SU-DHL-6 (cell line): ENCODE measurements around the gene NHSL2.

Experiments
- H2AFZ ChIP-seq: fragments of 200-600 bp; sonication (generic); 2 replicates; pipeline ENCODE4 v1.6.1; 2014; ENCODE audit warnings: low read depth, mild to moderate bottlenecking, moderate library complexity, mixed read lengths, antibody characterized with exemption, low read length; ENCODE audit not compliant: severe bottlenecking
- H3F3A ChIP-seq: fragments of 200-600 bp; shearing (Covaris generic); 2 replicates; pipeline ENCODE4 v1.6.0; 2016; ENCODE audit warnings: antibody characterized with exemption, mild to moderate bottlenecking; ENCODE audit not compliant: insufficient read depth
- H3K27ac ChIP-seq: fragments of 200-600 bp; sonication (generic); 2 replicates; pipeline ENCODE4 v1.5.1; 2016; ENCODE audit warnings: low read depth, mild to moderate bottlenecking, low read length, moderate library complexity, mixed read lengths
- H3K27me3 ChIP-seq: fragments of 200-600 bp; sonication (generic), shearing (Covaris generic); 2 replicates; pipeline ENCODE4 v1.6.0; 2014; ENCODE audit warnings: mild to moderate bottlenecking, low read length
- H3K36me3 ChIP-seq: fragments of 200-600 bp; sonication (generic); 2 replicates; pipeline ENCODE4 v1.6.1; 2014; ENCODE audit warnings: mild to moderate bottlenecking, low read length, mixed read lengths
- H3K4me2 ChIP-seq: fragments of 300-600, 200-600 bp; shearing (Covaris generic), sonication (generic); 2 replicates; pipeline ENCODE4 v1.6.0; 2014; ENCODE audit warnings: low read length, low read depth, mild to moderate bottlenecking; ENCODE audit not compliant: poor library complexity, severe bottlenecking
- H3K4me3 ChIP-seq: fragments of 200-600 bp; sonication (generic); 2 replicates; pipeline ENCODE4 v1.5.1; 2014; ENCODE audit warnings: antibody characterized with exemption, low read length, mild to moderate bottlenecking, mixed read lengths; ENCODE audit not compliant: insufficient read depth, poor library complexity, severe bottlenecking
- H3K79me2 ChIP-seq: fragments of 200-600 bp; sonication (generic); 2 replicates; pipeline ENCODE4 v1.6.1; 2014; ENCODE audit warnings: mild to moderate bottlenecking, low read length, moderate library complexity; ENCODE audit not compliant: insufficient read depth
- H3K9ac ChIP-seq: fragments of 200-600 bp; sonication (generic); 2 replicates; pipeline ENCODE4 v1.7.0; 2014; ENCODE audit warnings: mild to moderate bottlenecking, low read length
- H3K9me2 ChIP-seq: fragments of 200-600 bp; sonication (generic); replicated peaks from 2 replicates; pipeline ENCODE4 v1.6.1; 2014; ENCODE audit warnings: low read length; ENCODE audit not compliant: insufficient read depth
- H3K9me3 ChIP-seq: fragments of 200-600 bp; sonication (generic); 2 replicates; pipeline ENCODE4 v1.6.1; 2014; ENCODE audit warnings: low read length, mixed read lengths; ENCODE audit not compliant: insufficient read depth
- H4K20me1 ChIP-seq: fragments of 200-600 bp; sonication (generic); 2 replicates; pipeline ENCODE4 v1.6.1; 2014; ENCODE audit warnings: low read depth, mild to moderate bottlenecking, antibody characterized with exemption, low read length, moderate library complexity, mixed read lengths
- EZH2phosphoT487 ChIP-seq: fragments of 200-600 bp; sonication (generic), shearing (Covaris generic); conservative IDR thresholded peaks from 2 replicates; pipeline ENCODE4 v1.6.1; 2018; ENCODE audit warnings: mild to moderate bottlenecking, antibody characterized with exemption, low read length, moderate library complexity, mixed read lengths
- TF ChIP-seq, protein P1 (sequence below): fragments of 200-600 bp; sonication (generic); IDR thresholded peaks from one replicate; pipeline ENCODE4 v1.5.1; 2017; ENCODE audit warnings: antibody characterized with exemption, mild to moderate bottlenecking, low read length, moderate library complexity; ENCODE audit not compliant: insufficient read depth, poor library complexity, severe bottlenecking

NHSL2 gene

DNA sequence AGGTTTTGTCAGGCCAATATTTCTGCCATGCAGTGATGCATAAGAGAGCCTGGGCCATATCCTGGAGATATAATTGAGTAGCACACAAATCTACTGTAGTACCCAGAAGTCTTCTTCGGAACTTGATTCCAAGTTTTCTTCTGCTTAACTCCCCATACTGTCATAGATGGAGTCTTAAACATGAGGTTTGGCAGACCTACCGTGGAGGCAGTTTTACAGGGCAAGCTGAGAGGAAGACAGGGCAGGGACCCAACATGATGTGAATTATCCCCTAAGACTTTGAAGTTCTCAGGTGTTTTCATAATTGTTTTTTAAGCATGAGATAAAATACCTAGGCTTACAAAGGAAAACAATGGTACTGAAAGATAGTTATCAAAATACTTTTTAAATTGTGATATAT lies 18.2 kb downstream of the NHSL2 start:
- H3K9me3 ChIP-seq: no peaks in the 10 kb centered on the region
- H3K79me2 ChIP-seq: no peaks in the 10 kb centered on the region
- no peaks in the 10 kb centered on the region for H3K9me2 ChIP-seq
- no peak overlapping the region for H3K9ac ChIP-seq
- H3K36me3 ChIP-seq: no peaks in the 10 kb centered on the region
- H3F3A ChIP-seq: no peaks in the 10 kb centered on the region
- H3K4me2 ChIP-seq: no peak overlapping the region
- no peak overlapping the region for H3K27ac ChIP-seq
- H4K20me1 ChIP-seq: no peaks in the 10 kb centered on the region
- no peaks in the 10 kb centered on the region for H3K27me3 ChIP-seq
- H2AFZ ChIP-seq: no peak overlapping the region
- H3K4me3 ChIP-seq: no peak overlapping the region
- TF ChIP-seq, protein P1, sequence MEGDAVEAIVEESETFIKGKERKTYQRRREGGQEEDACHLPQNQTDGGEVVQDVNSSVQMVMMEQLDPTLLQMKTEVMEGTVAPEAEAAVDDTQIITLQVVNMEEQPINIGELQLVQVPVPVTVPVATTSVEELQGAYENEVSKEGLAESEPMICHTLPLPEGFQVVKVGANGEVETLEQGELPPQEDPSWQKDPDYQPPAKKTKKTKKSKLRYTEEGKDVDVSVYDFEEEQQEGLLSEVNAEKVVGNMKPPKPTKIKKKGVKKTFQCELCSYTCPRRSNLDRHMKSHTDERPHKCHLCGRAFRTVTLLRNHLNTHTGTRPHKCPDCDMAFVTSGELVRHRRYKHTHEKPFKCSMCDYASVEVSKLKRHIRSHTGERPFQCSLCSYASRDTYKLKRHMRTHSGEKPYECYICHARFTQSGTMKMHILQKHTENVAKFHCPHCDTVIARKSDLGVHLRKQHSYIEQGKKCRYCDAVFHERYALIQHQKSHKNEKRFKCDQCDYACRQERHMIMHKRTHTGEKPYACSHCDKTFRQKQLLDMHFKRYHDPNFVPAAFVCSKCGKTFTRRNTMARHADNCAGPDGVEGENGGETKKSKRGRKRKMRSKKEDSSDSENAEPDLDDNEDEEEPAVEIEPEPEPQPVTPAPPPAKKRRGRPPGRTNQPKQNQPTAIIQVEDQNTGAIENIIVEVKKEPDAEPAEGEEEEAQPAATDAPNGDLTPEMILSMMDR: no peak
- TF ChIP-seq EZH2phosphoT487: no peak

GRCh38 chrX:71930298-71930697 lies 19.7 kb downstream of the NHSL2 start:
- TF ChIP-seq, protein P1: no peak
- TF ChIP-seq EZH2phosphoT487: no peak
- Histone ChIP-seq H4K20me1 (no peaks in the 10 kb centered on the region), H3K27ac (no peak overlapping the region), H3K27me3 (no peaks in the 10 kb centered on the region), H3K9me3 (no peaks in the 10 kb centered on the region), H3F3A (no peaks in the 10 kb centered on the region), H3K9ac (no peak overlapping the region), H2AFZ (no peak overlapping the region), H3K79me2 (no peaks in the 10 kb centered on the region), H3K9me2 (no peaks in the 10 kb centered on the region), H3K36me3 (no peaks in the 10 kb centered on the region), H3K4me2 (no peak overlapping the region), H3K4me3 (no peak overlapping the region)

DNA sequence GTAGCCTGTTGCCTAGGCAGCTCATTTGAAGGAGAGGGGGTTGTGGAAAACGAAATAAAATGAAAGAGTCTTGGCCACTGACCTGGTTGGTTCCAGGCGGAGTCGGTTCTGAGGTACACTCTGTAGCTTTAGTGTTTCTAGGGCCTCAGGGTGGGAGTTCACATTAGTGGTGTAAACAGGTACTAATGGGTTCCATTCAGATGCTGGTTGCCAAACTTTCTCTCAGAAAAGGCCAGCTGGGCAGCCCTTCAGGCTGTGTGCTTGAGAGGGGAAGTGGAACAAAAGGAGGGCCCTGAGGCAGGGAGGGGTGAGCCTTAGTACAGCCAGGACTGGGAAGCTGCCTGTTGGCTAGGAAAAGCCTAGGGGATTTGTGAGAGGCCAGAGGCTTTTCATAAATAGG lies 24.8 kb downstream of the NHSL2 start:
- Histone ChIP-seq H3K9me2 (no peaks in the 10 kb centered on the region), H3K9ac (no peak overlapping the region), H3K4me2 (no peak overlapping the region), H3K27ac (no peak overlapping the region), H3K27me3 (no peaks in the 10 kb centered on the region), H2AFZ (no peak overlapping the region), H3F3A (no peaks in the 10 kb centered on the region), H4K20me1 (no peaks in the 10 kb centered on the region), H3K36me3 (no peaks in the 10 kb centered on the region), H3K79me2 (no peaks in the 10 kb centered on the region), H3K9me3 (no peaks in the 10 kb centered on the region), H3K4me3 (no peak overlapping the region)
- TF ChIP-seq, protein P1: no peak

GRCh38 chrX:71936632-71937031 lies 26.0 kb downstream of the NHSL2 start:
- Histone ChIP-seq H3K9me2 (no peaks in the 10 kb centered on the region), H3K4me2 (no peak overlapping the region), H3K27ac (no peak overlapping the region), H3F3A (no peaks in the 10 kb centered on the region), H4K20me1 (no peaks in the 10 kb centered on the region), H3K79me2 (no peaks in the 10 kb centered on the region), H2AFZ (no peak overlapping the region), H3K9me3 (no peaks in the 10 kb centered on the region), H3K27me3 (no peaks in the 10 kb centered on the region), H3K9ac (no peak overlapping the region), H3K36me3 (no peaks in the 10 kb centered on the region), H3K4me3 (no peak overlapping the region)
- TF ChIP-seq EZH2phosphoT487: no peak
- TF ChIP-seq, protein P1: no peak
